Stimulated activated CD8-positive, alpha-beta memory T cell treated with anti-CD3 and anti-CD28 coated beads, Interleukin-15, amount 100 ng/mL, for 48 hours (primary cell): ENCODE results near the gene TMEM163.

ENCODE experiments used
- DNase-seq, 2 donors: peaks; one replicate each; pipeline ENCODE4 v3.0.0-alpha.2; 2020; ENCODE audit warnings: low read depth in 2 of 2

TMEM163 gene

DNA sequence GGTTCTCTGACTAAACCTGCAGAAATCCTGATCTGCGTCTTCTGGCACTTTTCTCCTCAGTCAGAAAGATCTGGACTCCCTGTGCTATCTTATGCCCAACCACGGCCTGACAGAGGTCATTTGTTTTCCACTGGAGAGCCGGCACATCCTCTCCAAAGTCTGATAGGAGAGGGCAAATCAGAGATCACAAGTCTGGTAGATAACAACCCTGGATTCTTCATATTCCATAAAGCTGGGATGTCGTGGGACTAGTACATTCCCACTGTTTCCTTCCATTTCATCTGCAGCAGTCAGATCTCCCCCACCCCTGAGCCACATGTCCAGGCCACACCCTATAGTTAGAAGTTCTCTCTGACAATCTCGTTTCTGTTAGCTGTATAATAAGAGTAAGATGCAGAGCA lies 308.0 kb downstream of the TMEM163 start:
- DNase-seq: no peak

DNA sequence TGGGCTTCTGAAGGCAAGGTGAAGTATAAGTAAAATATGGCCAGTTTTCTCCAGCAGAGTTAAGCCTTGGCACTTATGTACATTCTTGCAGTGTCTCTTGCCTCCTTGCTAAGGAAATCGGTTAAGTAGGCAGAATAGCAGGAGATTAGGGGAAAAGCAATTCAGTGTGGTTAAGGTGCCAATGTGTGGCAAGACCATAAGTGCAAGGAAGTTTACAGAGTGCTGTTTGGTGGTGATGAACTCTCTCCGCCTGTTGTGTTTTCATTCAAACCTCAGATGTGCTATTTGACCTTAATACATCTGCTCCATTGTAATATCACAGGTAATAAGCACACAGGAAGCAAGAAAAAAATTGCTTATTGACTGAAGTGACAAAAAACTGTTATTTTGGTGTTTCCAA lies 308.8 kb downstream of the TMEM163 start:
- DNase-seq: no peak

DNA sequence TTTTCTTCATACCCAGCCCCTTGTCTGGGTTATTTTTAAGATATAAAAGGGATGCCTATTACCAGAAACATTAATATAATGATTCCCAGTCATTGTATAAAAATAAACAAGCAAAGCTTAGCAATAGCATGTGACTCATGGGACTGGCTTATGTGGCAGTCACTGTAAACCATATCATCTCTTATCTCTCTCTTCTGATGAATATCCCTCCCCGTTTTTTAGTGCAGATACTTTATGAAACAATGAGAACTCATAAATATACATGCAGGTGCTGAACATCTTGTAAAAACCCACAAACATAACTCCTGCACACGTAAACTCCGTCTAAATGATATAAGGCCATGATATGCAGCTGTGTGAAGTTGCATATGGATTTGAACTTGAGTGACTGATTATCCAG lies 310.0 kb downstream of the TMEM163 start:
- DNase-seq: no peak

- no peak for DNase-seq
Measured at GRCh38 chr2:134408386-134408785, 310.4 kb downstream of the TMEM163 start.

GRCh38 chr2:134407154-134407890 lies 311.5 kb downstream of the TMEM163 start:
- no peak for DNase-seq

GRCh38 chr2:134406736-134407135 lies 312.1 kb downstream of the TMEM163 start:
- no peak for DNase-seq

DNA sequence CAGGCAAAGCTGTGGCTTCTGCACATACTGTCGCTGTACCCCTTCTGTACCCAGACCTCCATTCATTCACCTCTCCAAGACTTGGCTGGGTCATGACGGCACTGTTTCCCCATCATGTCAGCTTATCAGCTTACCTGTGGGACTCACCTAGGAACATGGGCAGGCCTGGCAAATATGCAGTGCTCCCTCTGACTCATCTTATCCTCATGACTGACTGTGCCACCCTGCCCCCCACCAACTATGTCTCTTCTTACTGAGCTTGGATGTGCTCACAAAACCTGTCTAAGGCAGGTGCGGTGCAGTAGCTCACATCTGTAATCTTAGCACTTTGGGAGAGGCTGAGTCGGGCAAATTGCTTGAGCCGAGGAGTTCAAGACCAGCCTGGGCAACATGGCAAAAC lies 312.5 kb downstream of the TMEM163 start:
- no peak for DNase-seq
